GM12891 (cell line): ENCODE results near the gene SWAP70.

Experiments
- PAX5 ChIP-seq: IDR thresholded peaks from 2 replicates; pipeline ENCODE4 v1.6.1; 2011; ENCODE audit warnings: low read length, moderate library complexity, mild to moderate bottlenecking; ENCODE audit not compliant: insufficient read depth, severe bottlenecking
- POLR2A ChIP-seq: IDR thresholded peaks from 2 replicates; pipeline ENCODE4 v1.6.1; 2011; ENCODE audit warnings: low read depth, low read length, control low read depth
- POLR2AphosphoS5 ChIP-seq: IDR thresholded peaks from 2 replicates; pipeline ENCODE4 v1.6.1; 2011; ENCODE audit warnings: low read depth, low read length, control low read depth
- TAF1 ChIP-seq: IDR thresholded peaks from 2 replicates; pipeline ENCODE4 v1.6.1; 2011; ENCODE audit warnings: low read depth, low read length, control low read depth

DNA sequence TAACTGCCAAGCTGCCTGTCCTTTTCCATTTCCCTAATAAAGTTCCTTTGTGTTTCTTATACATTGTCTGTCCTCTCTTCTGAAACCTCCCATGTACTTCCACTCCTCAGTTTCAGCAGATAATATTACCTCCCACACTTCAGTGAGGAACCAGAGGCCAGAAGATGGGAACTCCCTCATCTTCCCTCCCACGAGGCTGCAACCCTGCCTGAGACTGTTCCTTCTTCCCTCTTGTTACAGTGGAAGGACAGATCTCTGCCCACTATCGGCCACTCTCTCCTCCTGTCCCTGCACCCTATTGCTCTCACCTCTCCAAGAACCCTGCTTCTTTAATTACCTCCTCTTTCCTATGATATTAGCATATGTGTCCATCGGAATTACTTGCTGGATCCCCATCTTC is 38.1 kb upstream of the SWAP70 start:
- TF ChIP-seq POLR2A (no peak), PAX5 (no peak), POLR2AphosphoS5 (no peak), TAF1 (no peak)
